ENCODE results near the gene PRKN.

- TF ChIP-seq CTCF (IDR thresholded peaks at IDR 0.05; ENCODE audit: low read depth, low read length) (no peak), EZH2phosphoT487 (IDR thresholded peaks at IDR 0.05; ENCODE audit: low read depth) (no peak)
Measured at GRCh38 chr6:162230147-162230752, 497.3 kb downstream of the PRKN start.

Data from OCI-LY3 (cell line).